ENCODE results near the gene CHIT1.
A peak's percentile ranks its signal among the peaks of the same experiment; 100 is the strongest.

Gene CHIT1

GRCh38 chr1:203172184-203173010, 57.1 kb downstream of the CHIT1 start:
- peak; percentile 29 for DNase-seq

GRCh38 chr1:203171341-203172183, 57.9 kb downstream of the CHIT1 start:
- no peak for DNase-seq

- no peak for DNase-seq
Measured at GRCh38 chr1:203170625-203171330, 58.7 kb downstream of the CHIT1 start.

- DNase-seq: no peak
Measured at GRCh38 chr1:203169770-203170520, 59.5 kb downstream of the CHIT1 start.

GRCh38 chr1:203168991-203169390, 60.5 kb downstream of the CHIT1 start:
- DNase-seq: no peak

- DNase-seq: no peak
Measured at GRCh38 chr1:203168256-203168786, 61.2 kb downstream of the CHIT1 start.

GRCh38 chr1:203167913-203168200, 61.6 kb downstream of the CHIT1 start:
- DNase-seq: no peak

- no peak for DNase-seq
Measured at GRCh38 chr1:203167026-203167912, 62.2 kb downstream of the CHIT1 start.

- DNase-seq: no peak
Measured at GRCh38 chr1:203166192-203166940, 63.1 kb downstream of the CHIT1 start.

Measured in NCI-H1092 (cell line).